ENCODE data around the gene IGFN1. TPM values are rescaled to one million over a fixed set of nuclear protein-coding genes. Genes with fewer than 3 reads are reported as not detected.

IGFN1 gene
- total RNA-seq, 4 donors from 2014 or later: 0.14 TPM; not detected in 3

DNA sequence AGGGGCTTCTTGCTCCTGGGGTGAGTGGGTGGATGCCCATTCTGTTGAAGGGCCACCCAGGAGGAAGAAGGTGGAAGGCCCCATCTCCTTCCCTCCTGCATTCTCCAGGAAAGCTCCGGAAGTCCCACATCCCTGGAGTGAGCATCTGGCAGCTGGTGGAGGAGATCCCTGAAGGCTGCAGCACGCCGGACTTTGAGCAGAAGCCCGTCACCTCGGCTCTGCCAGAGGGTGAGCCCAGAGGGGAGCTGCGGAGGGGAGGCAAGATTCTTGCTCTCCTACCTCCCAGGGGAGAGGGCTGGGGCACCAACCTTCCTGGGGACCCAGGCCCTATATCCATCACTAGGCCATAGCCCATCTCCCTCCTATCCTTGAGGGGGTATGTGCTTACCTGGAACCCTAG, 3.4 kb downstream of the IGFN1 start:
- TF ChIP-seq POLR2A (IDR thresholded peaks at IDR 0.05): no peak
- TF ChIP-seq, protein P1, sequence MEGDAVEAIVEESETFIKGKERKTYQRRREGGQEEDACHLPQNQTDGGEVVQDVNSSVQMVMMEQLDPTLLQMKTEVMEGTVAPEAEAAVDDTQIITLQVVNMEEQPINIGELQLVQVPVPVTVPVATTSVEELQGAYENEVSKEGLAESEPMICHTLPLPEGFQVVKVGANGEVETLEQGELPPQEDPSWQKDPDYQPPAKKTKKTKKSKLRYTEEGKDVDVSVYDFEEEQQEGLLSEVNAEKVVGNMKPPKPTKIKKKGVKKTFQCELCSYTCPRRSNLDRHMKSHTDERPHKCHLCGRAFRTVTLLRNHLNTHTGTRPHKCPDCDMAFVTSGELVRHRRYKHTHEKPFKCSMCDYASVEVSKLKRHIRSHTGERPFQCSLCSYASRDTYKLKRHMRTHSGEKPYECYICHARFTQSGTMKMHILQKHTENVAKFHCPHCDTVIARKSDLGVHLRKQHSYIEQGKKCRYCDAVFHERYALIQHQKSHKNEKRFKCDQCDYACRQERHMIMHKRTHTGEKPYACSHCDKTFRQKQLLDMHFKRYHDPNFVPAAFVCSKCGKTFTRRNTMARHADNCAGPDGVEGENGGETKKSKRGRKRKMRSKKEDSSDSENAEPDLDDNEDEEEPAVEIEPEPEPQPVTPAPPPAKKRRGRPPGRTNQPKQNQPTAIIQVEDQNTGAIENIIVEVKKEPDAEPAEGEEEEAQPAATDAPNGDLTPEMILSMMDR (IDR thresholded peaks at IDR 0.05): no peak
- no peak for TF ChIP-seq POLR2AphosphoS5 (IDR thresholded peaks at IDR 0.05)
- no peak for TF ChIP-seq EP300 (IDR thresholded peaks at IDR 0.05; ENCODE audit: low read depth)
- Histone ChIP-seq H3K36me3 (no peaks in the 10 kb centered on the region), H3K27me3 (peaks cover 7% of the 10 kb centered on the region)

DNA sequence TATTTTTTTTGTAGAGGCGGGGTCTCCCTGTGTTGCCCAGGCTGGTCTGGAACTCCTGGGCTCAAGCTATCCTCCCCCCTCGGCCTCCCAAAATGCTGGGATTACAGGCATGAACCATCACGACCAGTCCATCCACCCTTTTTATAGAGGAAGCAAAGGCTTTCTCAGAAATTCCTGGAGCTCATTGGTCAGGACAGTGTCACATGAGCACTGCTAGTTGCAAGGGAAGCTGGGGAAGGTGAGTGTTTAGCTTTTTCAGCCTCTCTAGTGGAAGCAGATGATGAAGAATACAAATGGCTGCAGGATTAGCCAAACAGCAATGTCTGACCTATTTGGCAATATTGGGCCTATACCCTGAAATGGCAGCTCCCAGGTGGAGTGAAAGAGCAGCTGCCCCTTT, 8.0 kb downstream of the IGFN1 start:
- intact Hi-C loops (cut with DNase I; ENCODE audit: low total_unique reads): no loop called here
- TF ChIP-seq POLR2A (IDR thresholded peaks at IDR 0.05): no peak
- TF ChIP-seq EP300 (IDR thresholded peaks at IDR 0.05; ENCODE audit: low read depth): no peak
- TF ChIP-seq, protein P1 (IDR thresholded peaks at IDR 0.05): no peak
- no peak for TF ChIP-seq POLR2AphosphoS5 (IDR thresholded peaks at IDR 0.05)
- H3K36me3 ChIP-seq: no peaks in the 10 kb centered on the region
- 84 to 87% methylated on average over 2 to 3 of the region's 3 CpGs for WGBS, 2 donors (ENCODE audit: low coverage in 1 of 2)
- in situ Hi-C loops (cut with MboI; ENCODE audit: low pct_ligation_motif_present in 1 of 4, low pct_unique_long_range_greater_than_20kb in 1 of 4, low sequenced_read_pairs in 3 of 4): no loop called here
- no peaks in the 10 kb centered on the region for H3K27me3 ChIP-seq
- no peak overlapping the region for H3K4me3 ChIP-seq
- DNase-seq: no peak
- H3K27ac ChIP-seq: no peak overlapping the region
- no peaks in the 10 kb centered on the region for H3K4me1 ChIP-seq
- no peaks in the 10 kb centered on the region for H3K9me3 ChIP-seq

More for the DNA sequence above, 3.4 kb downstream of the IGFN1 start:
- Histone ChIP-seq H3K4me3 (no peak overlapping the region), H3K4me1 (no peaks in the 10 kb centered on the region), H3K9me3 (no peaks in the 10 kb centered on the region), H3K27ac (no peak overlapping the region)
- intact Hi-C loops (cut with DNase I; ENCODE audit: low total_unique reads) (no loop called here), in situ Hi-C loops (cut with MboI; ENCODE audit: low pct_ligation_motif_present in 1 of 4, low pct_unique_long_range_greater_than_20kb in 1 of 4, low sequenced_read_pairs in 3 of 4) (no loop called here)
- 81% methylated on average over 6 of the region's 6 CpGs; no CpG with 5 or more reads in 1 of the 2 donors for WGBS, 2 donors (ENCODE audit: low coverage in 1 of 2)
- DNase-seq: no peak

DNA sequence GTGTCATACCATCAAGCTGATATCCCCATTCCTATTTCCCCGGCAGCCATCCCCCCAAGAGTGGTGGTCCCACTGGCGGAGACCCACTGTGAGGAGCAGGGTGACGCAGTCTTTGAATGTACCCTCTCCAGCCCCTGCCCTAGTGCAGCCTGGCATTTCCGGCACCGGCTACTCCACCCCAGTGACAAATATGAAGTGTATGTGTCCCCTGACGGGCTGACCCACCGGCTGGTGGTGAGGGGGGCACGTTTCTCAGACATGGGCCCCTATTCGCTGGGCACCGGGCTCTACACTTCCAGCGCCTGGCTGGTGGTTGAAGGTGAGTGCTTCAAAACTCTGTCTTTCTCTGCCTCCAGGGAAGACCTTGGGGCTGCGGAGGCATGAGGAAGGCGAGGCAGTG, 14.4 kb downstream of the IGFN1 start:
- no peaks in the 10 kb centered on the region for H3K4me1 ChIP-seq
- no peak overlapping the region for H3K4me3 ChIP-seq
- in situ Hi-C loops (cut with MboI; ENCODE audit: low pct_ligation_motif_present in 1 of 4, low pct_unique_long_range_greater_than_20kb in 1 of 4, low sequenced_read_pairs in 3 of 4): no loop called here
- TF ChIP-seq POLR2A (IDR thresholded peaks at IDR 0.05) (no peak), EP300 (IDR thresholded peaks at IDR 0.05; ENCODE audit: low read depth) (no peak), POLR2AphosphoS5 (IDR thresholded peaks at IDR 0.05) (no peak)
- TF ChIP-seq, protein P1 (IDR thresholded peaks at IDR 0.05): no peak
- H3K27ac ChIP-seq: no peak overlapping the region
- no peak for DNase-seq
- intact Hi-C loops (cut with DNase I; ENCODE audit: low total_unique reads): no loop called here
- no peaks in the 10 kb centered on the region for H3K9me3 ChIP-seq
- no peaks in the 10 kb centered on the region for H3K27me3 ChIP-seq
- 87 to 100% methylated on average over 2 to 13 of the region's 13 CpGs for WGBS, 2 donors (ENCODE audit: low coverage in 1 of 2)
- H3K36me3 ChIP-seq: no peaks in the 10 kb centered on the region

DNA sequence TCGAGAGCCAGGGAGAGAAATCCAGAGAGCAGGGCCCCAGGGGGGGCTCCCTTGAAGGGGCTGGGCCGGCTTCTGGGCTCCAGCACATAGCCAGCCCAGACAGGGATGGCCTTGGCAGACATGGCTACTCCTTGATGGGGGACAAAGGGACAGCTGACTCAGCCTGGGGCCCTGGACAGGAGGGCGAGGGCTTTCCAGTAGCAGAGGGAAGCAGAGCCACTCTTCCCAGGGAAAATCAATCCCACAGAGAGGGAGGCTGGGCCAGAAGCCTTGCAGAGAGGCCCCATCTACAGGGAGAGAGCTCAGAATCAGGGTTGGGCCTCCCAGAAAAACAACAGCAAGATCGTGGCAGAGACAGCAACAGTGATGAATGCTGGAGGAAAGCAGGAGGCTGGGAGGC, 15.6 kb downstream of the IGFN1 start:
- in situ Hi-C loops (cut with MboI; ENCODE audit: low pct_ligation_motif_present in 1 of 4, low pct_unique_long_range_greater_than_20kb in 1 of 4, low sequenced_read_pairs in 3 of 4): no loop called here
- Histone ChIP-seq H3K36me3 (no peaks in the 10 kb centered on the region), H3K27ac (no peak overlapping the region), H3K4me1 (no peaks in the 10 kb centered on the region), H3K4me3 (no peak overlapping the region), H3K27me3 (peaks cover 2% of the 10 kb centered on the region), H3K9me3 (no peaks in the 10 kb centered on the region)
- no peak for TF ChIP-seq POLR2AphosphoS5 (IDR thresholded peaks at IDR 0.05)
- TF ChIP-seq EP300 (IDR thresholded peaks at IDR 0.05; ENCODE audit: low read depth): no peak
- TF ChIP-seq, protein P1 (IDR thresholded peaks at IDR 0.05): no peak
- no peak for TF ChIP-seq POLR2A (IDR thresholded peaks at IDR 0.05)
- WGBS, 2 donors (ENCODE audit: low coverage in 1 of 2): 55% methylated on average over 4 of the region's 4 CpGs; no CpG with 5 or more reads in 1 of the 2 donors
- DNase-seq: no peak
- intact Hi-C loops (cut with DNase I; ENCODE audit: low total_unique reads): no loop called here

Measured in transverse colon (tissue), 4 donors.